Measurements from ENCODE around the gene C1orf21.

Gene C1orf21

DNA sequence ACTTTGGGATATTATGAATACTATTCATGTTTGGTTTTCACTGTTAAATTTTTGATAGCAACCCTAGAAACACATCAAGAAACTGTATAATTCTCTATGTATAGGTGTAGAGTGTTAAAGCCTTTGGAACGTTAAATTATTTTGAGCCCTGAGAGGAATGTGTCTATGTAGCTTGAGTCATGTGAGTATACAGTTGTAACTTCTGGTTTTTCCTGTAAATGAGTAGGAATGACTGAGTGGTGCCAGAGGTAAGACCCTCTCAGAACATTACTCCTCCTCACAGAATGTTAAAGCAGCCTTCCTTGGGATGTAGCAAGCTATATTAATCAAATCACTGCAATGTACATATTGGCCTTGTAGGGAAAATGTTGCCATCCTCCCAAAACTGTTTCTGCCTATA is 69.0 kb downstream of the C1orf21 start:
- DNase-seq: no peak

DNA sequence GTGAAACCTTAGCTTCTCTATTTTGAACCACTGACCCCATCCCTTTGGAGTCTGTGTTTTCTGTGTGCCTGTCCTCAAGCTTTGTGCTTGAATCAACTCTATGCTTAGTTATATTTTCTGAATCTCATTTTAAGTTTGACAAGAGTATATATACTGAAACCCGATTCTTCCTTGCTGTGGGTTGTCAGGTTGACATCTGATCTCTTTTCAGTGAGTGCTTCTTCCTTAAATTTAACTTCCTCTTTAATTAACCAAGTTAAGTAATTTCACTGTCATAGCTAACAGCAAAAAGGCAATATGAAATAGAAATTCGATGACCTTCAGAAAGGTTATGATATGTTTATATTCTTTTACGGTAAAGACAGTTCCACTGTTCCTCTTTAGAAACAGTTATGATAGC is 69.4 kb downstream of the C1orf21 start:
- DNase-seq: no peak

DNA sequence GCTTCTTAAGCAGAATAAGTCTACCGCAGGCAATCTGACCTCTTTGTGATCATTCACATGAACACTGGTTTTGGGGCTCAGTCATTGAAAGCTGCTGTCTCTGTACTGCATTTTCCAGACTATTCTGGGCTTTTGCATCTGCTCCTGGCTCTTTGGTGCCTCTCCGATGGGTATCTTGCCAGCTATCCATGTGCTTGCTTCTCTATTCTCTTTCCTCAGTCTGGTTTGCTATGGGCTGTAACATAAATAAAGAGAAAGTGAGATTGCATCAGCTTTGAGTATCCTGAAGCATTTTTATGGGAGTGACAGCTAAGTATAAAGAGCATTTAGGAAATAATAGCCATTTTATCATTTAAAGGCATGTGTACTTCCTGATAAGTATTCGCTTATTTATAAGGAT is 70.7 kb downstream of the C1orf21 start:
- no peak for DNase-seq

DNA sequence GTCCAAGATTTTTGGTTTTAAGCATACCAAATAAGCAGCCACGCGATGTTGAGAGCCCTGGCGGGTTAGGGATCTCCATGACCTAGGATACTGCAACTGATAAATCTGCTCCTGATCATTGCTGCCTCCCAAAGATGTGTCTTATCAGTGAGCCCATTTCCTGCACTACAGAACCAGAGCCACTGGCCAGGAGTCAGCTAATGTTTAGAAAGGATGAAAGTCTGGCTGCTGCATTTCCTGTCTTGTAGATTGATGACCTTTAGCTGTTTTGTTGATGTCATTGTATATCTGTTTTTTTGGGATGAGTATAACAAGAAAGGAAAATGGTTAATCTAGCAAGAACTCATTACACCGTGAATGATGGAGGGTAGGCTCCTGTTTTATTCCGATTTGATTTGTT is 74.5 kb downstream of the C1orf21 start:
- DNase-seq: no peak

DNA sequence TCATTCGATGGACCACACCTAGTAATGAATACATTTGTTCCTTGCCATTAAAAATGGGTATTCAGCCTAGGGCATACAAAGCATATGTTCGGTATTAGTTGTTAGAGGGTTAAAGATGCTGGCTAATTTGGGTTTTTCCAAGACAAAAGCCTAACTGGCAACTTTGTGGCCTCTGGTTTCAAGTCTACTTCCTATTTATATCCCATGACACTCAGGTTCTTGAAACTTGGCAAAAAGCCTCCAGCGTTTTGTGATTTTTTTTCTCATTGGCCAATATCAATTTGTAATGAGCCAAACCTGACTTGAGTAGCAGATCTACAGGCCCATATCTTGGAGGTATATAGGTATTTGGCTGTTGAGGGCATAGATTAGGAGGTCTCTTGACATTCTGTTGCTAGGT is 75.3 kb downstream of the C1orf21 start:
- DNase-seq: no peak

DNA sequence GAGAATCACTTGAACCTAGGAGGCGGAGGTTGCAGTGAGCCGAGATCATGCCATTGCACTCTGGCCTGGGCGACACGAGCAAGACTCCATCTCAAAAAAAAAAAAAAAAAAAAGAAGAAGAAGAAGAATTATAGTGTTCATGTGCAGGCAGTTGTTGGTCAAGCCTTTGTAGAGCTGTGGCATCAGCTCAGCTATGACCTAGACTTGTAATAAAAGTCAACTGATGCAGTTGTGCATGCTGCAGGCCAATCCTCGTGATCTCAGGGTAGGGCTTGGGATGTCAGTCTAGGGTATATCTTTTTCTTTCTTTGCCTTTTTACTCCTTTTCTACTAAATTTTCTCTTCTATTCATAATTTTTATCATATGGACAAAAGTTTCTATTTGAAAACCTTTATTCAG is 76.2 kb downstream of the C1orf21 start:
- no peak for DNase-seq

DNA sequence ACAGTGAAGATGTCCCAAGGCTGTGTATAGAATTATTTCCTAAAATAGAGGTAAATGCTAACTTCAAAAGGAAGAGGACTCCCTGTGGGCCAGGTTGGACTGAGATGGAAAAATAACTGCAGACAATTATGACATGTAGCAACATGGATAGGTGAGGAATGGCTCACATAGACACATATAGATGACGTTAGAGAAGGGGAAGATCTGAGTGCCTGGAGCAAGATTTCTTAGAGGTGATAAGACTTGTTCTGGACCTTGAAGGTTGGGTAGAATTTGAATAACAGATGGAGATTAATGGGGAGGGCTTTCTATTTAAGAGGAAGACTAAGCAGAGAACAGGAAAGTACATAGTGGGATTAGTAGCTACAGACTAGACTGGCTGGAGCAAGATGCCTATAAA is 76.9 kb downstream of the C1orf21 start:
- no peak for DNase-seq

DNA sequence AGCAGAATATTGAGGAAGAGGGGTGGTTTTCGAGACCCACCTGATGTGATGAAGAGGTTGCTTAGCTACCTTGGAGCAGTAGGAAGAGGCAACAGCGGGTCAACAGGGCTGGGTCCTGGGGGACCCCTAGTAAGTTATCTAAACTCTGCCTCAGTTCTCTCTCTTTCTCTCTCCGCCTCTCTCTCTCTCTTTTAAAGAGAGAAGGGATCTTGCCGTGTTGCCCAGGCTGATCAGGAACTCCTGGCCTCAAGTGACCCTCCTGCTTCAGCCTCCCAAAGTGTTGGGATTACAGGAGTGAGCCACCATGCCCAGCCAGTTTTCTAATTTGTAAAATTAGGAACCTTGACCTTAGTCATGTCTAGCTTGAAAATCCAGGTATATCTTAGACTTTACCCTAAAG is 77.9 kb downstream of the C1orf21 start:
- DNase-seq: no peak

DNA sequence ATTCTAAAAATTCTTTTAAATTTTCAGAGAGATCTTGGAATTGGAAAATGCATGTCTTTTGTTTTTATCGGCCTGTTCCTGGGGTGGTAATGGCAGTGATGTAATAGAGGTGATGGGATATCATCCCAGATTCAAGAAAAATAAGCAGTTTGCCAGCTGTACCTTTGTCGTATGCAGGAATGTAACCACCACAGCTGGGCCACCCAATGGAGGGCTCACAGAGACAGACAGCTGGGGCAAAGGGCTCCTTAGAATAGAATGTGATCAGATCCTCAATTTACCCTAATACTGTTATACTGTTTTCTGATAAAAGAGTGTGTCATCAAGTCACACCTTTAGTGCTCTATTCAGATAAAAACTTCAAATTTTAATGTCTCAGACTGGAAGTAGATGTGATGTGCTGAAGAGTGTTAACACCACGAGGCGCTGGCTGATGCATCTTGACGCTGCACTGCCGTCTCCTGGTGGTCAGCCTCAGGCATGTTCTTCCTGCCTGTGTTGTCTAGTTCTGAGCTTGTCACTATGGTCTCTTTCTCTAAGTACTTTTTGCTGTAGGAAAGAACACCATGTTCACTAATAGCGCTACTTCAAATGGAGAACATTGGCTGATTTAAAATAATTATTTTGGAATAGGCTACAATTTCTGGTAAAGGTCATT is 78.8 kb downstream of the C1orf21 start:
- DNase-seq: peak; percentile 7

DNA sequence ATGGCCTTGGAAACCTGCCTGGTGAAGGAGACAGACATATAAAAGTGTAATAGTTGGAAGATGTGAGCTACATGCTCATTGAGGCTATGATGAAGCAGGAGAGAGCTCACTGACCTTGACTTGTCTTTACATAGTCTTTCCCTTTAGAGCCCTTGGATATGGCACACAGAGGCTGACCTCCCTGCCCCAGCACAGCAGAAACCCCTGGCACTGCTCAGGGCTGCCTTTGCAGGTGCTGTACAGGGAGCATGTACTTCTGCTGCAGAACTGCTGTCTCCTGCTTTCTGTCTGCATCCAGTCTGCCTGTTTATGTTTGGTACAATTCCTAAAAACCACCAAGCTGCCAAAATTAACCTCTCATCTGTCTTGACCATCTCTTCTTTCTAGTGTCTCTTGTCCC is 80.5 kb downstream of the C1orf21 start:
- DNase-seq: no peak

DNA sequence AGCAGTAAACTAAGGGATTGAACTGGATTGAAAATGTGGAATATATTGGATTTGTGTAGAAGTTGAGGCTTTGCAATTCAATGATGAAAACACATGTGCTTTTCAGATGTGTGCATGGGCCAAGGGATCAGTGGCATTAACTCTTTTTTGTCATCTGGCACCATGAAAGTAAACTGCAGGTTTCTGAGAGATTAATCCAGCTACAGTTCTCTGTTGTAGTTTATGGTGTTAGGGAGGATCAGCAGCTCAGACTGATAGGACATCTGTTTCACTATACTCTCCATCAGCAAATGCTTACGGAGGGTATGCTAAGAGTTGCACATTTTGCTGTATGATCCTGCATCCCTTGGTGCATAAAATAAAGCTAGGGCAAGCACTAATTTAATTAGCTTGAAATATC is 82.6 kb downstream of the C1orf21 start:
- no peak for DNase-seq

DNA sequence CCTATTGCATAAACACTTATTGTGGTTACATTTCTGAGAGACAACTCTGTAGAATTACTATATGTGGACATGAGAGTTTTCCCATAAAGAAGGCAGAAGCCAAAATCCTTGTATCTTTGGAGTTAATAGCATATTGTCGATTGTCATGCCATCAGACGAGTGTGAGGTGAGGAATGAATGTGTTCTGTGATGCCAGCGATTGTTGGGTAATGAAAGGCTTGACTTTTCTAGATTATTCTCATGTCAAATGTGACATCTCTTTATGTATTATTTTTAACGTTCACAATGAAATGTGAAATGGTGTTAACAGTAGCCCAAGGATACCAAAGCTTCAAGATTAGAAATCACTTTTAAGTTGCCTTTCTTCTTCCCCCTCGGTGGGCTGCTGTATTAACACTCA is 84.9 kb downstream of the C1orf21 start:
- DNase-seq: no peak

DNA sequence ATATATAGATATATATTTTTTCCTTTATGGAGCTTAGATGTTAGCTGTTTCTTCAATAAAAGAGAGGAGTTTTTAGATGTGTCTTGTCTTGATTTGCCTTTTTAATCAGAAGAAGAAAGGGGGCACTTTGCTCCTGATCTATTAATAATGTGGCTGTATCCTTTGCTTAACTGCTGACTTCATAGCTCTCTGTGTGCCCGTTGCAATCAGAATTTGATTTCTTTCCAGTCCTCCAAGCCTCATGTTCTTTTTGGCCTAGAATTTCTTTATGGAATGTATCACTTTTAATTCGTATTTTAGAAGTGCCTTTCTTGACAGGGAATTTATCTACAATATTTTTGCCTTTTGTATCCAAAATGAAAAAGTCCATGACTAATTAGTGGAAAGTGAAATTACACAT is 85.3 kb downstream of the C1orf21 start:
- DNase-seq: no peak

DNA sequence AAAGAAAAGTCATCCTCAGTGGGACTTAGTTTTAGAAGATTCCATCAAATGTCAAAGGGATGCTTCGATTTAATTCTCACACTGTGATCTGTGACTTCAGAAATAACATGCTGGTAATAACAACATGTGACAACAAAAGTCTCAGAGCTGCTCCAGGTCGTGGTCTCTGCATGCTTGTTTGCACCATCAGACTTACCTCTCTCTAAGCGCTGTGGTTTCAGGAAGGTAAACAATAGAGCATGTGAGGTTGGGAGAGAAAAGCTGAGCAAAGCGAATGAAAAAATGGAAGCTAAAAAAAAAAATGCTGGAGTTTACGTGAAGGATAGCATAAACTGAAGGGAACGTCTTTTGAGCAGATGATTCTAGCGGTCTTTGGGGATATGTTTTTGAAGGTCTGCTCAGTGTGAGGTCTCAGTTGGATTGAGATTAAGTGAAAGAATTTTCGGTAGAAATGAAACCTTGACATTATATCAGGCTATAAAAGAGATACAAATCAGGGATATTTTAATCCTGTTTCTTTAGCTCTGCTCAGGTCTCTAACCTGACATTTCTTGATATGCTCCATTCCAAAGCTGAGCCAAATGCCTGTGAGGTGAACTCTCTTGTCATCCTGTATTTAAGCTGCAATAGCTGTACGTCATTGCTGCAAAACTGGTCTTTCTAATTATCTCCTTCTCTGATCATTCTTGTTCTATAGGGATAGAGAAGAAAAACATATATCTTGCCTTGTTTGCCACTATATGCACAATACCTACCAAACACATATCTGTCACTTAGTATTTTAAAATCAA is 86.5 kb downstream of the C1orf21 start:
- DNase-seq: no peak

DNA sequence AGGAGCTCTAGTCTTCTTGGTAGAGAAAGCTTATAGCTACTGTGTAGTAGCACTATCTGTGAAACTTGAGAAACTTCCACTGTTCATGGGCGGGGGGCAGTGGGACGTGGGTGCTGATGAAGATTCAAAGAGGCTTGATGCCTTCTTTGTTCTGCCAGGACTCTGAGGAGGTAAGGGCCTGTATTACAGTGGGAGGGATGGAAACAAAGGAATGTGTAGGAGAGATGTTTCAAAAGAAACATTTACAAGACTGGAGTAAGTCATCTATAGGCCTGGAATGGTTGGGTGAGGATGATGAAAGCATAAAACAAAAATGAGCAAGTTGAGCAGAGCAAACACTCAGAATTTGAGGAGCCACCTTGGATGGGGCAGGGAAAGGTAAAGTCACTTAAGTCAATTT is 89.4 kb downstream of the C1orf21 start:
- DNase-seq: no peak

DNA sequence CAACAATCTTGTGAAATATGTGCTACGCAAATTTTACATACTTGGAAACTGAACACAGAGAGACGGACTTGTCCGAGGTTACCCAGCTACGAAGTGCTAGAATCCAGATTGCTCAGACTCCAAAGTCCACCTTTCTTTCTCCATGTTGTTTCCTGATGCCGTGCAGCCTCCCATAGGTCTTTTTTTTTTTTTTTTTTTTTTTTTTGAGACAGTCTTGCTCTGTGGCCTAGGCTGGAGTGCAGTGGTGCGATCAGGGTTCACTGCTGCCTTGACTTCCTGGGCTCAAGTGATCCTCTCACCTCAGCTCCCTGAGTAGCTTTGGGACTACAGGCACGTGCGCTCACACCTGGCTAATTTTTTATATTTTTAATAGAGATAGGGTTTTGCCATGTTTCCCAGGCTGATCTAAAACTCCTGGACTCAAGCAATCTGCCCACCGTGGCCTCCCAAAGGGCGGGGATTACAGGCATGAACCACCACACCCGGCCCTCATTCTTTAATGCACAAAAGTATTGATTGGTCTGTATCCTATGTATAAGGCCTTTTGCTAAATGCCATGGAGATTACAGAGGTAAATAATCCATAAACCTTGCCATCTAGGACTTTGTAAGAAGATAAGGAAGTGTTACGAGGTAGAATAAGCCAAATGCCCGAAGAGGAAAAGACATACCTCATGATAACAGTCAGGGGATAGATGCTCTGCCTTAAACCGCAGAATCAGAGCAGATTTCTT is 92.8 kb downstream of the C1orf21 start:
- no peak for DNase-seq

DNA sequence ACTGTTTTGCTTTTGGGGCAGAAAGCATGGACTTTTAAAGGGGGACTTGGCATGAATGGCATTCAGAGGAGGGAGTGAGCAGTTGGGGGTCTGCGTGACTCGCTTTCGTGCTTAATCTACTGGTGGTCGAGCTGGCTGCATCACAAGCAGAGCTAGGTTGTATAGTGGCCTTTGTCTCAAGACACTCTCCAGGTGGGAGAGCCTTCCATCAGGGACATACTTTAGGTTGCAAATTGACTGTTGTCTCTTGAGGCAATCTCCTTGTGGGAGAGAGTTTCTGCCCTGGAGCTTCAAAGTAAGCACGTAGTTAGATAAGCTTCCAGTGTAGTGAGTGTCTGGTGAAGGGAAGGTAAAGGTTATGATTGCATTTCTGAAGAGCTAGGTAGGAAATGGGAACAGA is 93.9 kb downstream of the C1orf21 start:
- DNase-seq: no peak

DNA sequence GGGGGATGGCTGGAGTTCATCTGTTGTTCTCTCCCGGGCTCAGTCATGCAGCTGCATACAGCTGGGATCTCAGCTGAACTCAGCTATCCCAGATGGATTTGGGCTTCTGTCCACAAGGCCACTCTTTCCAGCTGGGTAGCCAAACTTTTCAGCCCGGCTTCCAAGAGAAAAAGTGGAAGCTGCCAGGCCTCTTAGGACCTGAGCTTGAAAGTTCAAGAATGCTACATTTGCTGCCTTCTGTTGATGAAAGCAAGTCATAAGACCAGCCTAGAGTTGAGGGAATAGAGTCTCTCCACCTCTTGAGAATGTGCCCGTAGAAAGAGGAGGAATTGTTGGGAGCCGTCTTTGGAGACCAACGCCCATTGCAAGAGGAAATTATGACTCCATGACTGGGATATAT is 95.3 kb downstream of the C1orf21 start:
- DNase-seq: no peak

DNA sequence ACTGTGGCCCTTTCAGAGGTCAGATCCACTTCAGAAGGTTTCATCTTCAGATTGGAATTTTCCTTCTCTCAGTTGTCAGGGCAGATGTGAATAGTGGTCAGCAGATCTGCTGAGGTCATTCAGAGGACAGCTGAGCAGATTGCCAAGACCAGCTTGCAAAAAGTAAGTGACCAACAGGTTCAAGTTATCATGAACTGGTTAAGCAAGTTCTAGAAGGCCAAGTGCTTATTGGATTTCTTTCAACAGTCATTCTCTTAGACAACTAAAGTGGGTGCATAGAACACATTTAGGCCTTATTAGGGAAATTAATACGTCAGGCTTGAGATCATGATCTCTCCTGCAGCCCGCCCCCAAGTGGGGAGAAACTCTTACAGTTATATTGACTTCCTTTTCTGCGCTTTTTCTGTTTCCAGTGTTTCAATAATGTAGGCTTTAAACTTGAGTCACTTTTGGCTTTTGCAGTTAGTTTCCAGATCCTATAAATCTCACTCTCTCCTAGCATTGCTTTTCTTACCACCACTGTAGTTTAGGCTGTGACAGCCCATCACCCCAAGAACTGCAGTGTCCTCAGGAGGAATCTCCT is 96.4 kb downstream of the C1orf21 start:
- no peak for DNase-seq

DNA sequence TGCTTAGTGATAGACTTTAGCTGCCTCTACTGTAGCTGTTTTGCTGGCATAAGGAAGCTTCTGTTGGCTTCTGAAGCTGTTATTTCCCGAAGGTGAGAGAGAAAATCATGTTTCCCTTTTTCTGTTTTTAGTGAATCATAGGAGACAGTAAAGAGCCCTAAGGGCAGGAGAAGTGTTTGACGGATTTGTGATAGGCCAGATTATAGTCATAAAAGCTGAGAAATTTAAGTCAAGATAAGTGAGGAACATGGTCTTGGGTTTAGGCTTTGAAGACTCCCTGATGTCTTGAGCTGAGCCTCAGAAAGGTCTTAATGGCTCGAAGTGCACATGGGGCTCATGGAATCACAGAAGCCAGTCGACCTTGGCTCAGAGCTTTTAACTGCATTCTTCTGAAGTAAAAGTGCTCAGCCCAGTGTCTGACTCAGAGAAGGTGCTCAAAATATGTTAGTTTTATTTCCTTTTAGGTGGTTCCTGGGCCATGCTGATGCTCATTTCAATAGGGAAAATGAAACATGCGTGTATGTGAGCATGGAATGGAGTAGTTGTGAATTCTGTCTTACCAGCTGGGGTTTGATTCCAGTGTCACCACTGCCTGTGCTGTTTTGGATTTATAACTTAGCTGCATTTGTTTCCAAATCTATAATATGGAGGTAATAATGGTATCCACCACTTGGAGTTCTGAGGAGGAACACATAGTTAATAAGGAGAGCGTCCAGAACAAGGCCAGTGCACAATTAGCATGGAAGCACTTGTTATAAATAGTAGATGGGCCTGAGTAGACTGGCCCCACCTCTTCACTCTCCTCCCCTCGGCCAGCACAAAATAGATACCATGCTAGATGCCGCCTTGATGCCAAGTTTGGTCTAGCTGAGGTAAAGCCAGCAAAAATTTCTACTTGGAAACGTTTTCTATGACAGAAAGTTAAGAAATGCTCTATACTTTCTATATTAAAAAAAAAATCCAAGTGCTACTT is 99.2 kb downstream of the C1orf21 start:
- DNase-seq: no peak

DNA sequence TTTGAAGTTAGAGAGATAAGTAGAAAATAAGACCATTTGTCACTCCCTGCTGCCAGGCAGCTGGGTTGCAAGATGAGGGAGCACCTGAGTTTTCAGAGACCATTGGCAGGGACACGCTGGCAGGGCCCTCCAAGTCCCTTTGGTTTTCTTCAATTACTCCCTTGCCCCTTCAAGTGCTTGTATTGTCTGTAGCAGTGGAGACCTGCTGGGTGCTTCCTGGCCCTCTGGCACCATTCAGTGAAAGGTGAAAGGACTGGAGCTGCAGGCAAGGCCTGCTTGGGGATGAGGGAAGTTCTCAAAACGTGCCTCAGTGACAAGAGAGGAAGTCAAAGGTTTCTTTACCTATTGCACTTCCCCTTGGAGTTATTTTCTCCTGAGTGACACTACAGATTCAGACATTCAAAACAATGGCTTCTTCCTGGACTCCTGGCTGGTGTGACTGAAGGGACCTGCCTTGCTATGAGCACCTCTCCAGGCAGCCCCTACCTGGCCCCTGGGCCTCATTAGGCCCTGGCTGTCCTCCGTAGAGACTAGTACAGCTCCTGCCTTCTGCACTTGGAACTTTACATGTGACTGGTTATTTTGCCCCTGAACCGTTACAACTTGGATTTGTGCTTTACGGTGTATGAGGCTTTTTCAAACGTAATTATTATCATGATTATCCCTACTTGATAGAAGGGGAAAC is 100.1 kb downstream of the C1orf21 start:
- no peak for DNase-seq

Data from CD4-positive, alpha-beta T cell treated with Interferon gamma for 1 hour (primary cell).